ENCODE results near the gene ETV6.

ETV6 gene

DNA sequence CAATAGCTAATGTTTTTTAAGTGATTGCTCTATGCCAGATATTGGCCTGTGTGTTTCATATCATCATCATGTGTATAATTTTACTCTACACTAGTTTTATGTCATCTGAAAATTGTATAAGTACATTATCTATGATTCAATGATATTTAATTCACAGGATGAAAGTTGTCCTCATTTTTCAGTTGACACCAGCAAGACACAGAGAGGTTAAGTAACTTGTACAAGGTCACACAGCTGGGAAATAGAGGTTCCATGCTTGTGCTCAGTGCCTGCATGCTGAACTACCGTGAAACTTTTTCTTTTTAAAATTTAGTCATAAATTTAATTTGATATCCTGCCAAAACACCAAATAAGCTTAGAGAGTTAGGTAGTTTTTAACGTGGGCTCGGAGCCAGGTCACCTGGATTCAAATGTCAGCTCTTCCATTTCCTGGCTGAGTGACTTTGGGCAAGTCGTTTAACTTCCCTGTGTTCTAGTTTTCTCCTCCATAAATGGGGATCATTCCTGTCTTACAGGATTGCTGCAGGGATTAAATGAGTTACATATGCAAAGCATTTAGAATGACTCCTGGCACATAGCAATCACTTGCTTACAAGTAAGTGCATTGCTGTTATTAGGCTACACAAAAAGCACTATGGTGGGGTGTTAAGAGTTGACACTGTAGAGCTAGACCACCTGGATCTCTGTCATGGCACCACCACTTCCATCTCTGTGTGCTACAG lies 183.9 kb downstream of the ETV6 start:
- TF ChIP-seq TAF1 (IDR thresholded peaks at IDR 0.05; ENCODE audit: borderline replicate concordance, insufficient read depth, low read length), result no peak
- TF ChIP-seq SIN3A (IDR thresholded peaks at IDR 0.05; ENCODE audit: borderline replicate concordance, insufficient read depth, low read length), result no peak
- TF ChIP-seq POLR2AphosphoS5 (IDR thresholded peaks at IDR 0.05; ENCODE audit: low read depth, low read length), result no peak
- TF ChIP-seq, protein P1, sequence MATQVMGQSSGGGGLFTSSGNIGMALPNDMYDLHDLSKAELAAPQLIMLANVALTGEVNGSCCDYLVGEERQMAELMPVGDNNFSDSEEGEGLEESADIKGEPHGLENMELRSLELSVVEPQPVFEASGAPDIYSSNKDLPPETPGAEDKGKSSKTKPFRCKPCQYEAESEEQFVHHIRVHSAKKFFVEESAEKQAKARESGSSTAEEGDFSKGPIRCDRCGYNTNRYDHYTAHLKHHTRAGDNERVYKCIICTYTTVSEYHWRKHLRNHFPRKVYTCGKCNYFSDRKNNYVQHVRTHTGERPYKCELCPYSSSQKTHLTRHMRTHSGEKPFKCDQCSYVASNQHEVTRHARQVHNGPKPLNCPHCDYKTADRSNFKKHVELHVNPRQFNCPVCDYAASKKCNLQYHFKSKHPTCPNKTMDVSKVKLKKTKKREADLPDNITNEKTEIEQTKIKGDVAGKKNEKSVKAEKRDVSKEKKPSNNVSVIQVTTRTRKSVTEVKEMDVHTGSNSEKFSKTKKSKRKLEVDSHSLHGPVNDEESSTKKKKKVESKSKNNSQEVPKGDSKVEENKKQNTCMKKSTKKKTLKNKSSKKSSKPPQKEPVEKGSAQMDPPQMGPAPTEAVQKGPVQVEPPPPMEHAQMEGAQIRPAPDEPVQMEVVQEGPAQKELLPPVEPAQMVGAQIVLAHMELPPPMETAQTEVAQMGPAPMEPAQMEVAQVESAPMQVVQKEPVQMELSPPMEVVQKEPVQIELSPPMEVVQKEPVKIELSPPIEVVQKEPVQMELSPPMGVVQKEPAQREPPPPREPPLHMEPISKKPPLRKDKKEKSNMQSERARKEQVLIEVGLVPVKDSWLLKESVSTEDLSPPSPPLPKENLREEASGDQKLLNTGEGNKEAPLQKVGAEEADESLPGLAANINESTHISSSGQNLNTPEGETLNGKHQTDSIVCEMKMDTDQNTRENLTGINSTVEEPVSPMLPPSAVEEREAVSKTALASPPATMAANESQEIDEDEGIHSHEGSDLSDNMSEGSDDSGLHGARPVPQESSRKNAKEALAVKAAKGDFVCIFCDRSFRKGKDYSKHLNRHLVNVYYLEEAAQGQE (IDR thresholded peaks at IDR 0.05; ENCODE audit: insufficient read depth in 1 of 2, low read depth in 2 of 2, low read length in 2 of 2), result no peak
- TF ChIP-seq FOXP2 (optimal IDR thresholded peaks at IDR 0.05; ENCODE audit: borderline replicate concordance, extremely low read depth, extremely low read length, insufficient read depth), result no peak

DNA sequence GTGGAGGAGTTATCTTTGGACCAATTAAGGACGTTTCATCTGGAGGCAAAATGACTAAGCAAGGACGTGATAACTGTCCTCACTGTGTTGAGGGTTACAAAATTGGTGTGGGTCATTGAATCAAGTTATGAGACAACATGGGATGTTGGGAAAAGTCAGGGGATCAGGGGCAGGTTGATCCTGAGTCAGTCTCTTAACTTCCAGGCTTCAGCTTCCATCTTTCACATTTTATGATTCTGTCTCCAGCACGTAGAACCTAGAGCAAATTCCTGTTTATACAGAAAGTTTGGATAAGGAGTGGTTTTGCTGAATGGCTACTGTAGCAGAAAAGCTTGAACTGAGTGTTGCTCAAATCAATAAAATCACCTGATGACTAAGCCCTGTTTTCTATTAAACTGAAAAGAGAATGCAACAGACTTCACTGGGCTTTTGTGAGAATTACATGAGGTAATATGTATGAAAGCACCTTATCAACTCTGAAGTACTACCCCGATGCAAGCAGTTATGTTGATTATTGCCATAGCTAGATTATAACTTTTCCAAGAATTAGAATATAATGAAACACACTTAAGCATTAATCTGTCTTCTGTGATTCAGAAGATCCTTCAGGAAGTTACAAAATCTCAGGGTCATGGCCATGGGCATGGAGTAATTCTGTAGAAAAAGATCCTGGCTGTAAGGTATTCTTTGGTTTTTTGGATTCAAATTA lies 184.8 kb downstream of the ETV6 start:
- TF ChIP-seq, protein P1 (IDR thresholded peaks at IDR 0.05; ENCODE audit: insufficient read depth in 1 of 2, low read depth in 2 of 2, low read length in 2 of 2), result no peak
- TF ChIP-seq TAF1 (IDR thresholded peaks at IDR 0.05; ENCODE audit: borderline replicate concordance, insufficient read depth, low read length) (no peak), SIN3A (IDR thresholded peaks at IDR 0.05; ENCODE audit: borderline replicate concordance, insufficient read depth, low read length) (no peak), POLR2AphosphoS5 (IDR thresholded peaks at IDR 0.05; ENCODE audit: low read depth, low read length) (no peak), FOXP2 (optimal IDR thresholded peaks at IDR 0.05; ENCODE audit: borderline replicate concordance, extremely low read depth, extremely low read length, insufficient read depth) (no peak)

GRCh38 chr12:11834931-11835330 lies 185.5 kb downstream of the ETV6 start:
- no peak for TF ChIP-seq POLR2AphosphoS5 (IDR thresholded peaks at IDR 0.05; ENCODE audit: low read depth, low read length)

- TF ChIP-seq TAF1 (IDR thresholded peaks at IDR 0.05; ENCODE audit: borderline replicate concordance, insufficient read depth, low read length), result no peak
- no peak for TF ChIP-seq POLR2AphosphoS5 (IDR thresholded peaks at IDR 0.05; ENCODE audit: low read depth, low read length)
- TF ChIP-seq FOXP2 (optimal IDR thresholded peaks at IDR 0.05; ENCODE audit: borderline replicate concordance, extremely low read depth, extremely low read length, insufficient read depth), result no peak
- no peak for TF ChIP-seq SIN3A (IDR thresholded peaks at IDR 0.05; ENCODE audit: borderline replicate concordance, insufficient read depth, low read length)
- TF ChIP-seq, protein P1 (IDR thresholded peaks at IDR 0.05; ENCODE audit: insufficient read depth in 1 of 2, low read depth in 2 of 2, low read length in 2 of 2), result no peak
These were observed 187.0 kb downstream of the ETV6 start for GRCh38 chr12:11836282-11837151.

DNA sequence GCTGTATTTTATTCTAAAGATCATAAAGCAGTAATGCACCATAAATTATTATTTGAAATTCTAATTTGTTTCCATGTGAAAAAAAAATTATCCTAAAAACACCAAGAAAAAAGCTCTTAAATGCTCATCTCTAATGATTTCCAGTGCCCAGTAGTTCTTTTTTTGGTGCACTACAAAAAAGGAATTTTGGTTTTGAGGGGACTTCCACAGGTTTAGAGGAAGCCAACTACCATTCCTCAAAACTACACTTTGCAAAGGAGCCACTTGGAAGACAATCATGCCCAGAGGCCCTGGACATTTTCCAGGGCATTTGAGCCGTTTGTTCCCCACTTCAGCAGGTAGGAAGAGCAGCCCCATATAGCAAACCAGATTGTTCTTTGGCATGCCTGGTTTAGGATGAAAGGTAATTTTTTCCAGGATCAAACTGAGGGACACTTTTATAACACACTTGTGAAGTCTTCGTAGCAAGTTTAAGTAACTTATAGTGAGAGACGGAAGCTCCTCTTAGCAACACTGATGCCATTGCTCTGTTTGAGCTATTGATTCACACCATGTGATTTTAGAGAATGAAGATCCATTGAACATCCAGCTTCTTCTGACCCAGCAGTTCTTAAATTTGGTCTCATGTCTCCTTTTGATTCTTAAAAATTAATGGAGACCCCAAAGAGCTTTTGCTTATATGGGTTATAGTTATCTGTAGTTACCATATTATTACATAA lies 187.9 kb downstream of the ETV6 start:
- TF ChIP-seq POLR2AphosphoS5 (IDR thresholded peaks at IDR 0.05; ENCODE audit: low read depth, low read length) (no peak), FOXP2 (optimal IDR thresholded peaks at IDR 0.05; ENCODE audit: borderline replicate concordance, extremely low read depth, extremely low read length, insufficient read depth) (no peak), SIN3A (IDR thresholded peaks at IDR 0.05; ENCODE audit: borderline replicate concordance, insufficient read depth, low read length) (no peak), TAF1 (IDR thresholded peaks at IDR 0.05; ENCODE audit: borderline replicate concordance, insufficient read depth, low read length) (no peak)
- TF ChIP-seq, protein P1 (IDR thresholded peaks at IDR 0.05; ENCODE audit: insufficient read depth in 1 of 2, low read depth in 2 of 2, low read length in 2 of 2), result no peak
